Fibroblast of mammary gland (primary cell): ENCODE data around the gene MYL11.

Source experiments
- DNase-seq: peaks from one replicate; pipeline ENCODE4 v3.0.0-alpha.2; 2010; ENCODE audit warnings: low read depth
- H3K4me3 ChIP-seq: 2 replicates; pipeline ENCODE4 v1.5.1; 2011; ENCODE audit warnings: low read depth, mild to moderate bottlenecking, low read length, moderate library complexity; ENCODE audit not compliant: control insufficient read depth
- CTCF ChIP-seq: conservative IDR thresholded peaks from 2 replicates; pipeline ENCODE4 v1.5.1; 2011; ENCODE audit warnings: low read depth, low read length, inconsistent platforms; ENCODE audit not compliant: control insufficient read depth, insufficient read depth

Gene MYL11

GRCh38 chr16:30417529-30418349 is 43.1 kb downstream of the MYL11 start:
- no peak for TF ChIP-seq CTCF
- peak overlapping the region; percentile 31 for H3K4me3 ChIP-seq
- peak; percentile 86 for DNase-seq

- no peak for DNase-seq
- no peak for TF ChIP-seq CTCF
- peak overlapping the region; percentile 31 for H3K4me3 ChIP-seq
These were observed 44.0 kb downstream of the MYL11 start for GRCh38 chr16:30418350-30419181.

GRCh38 chr16:30421010-30421409 is 46.4 kb downstream of the MYL11 start:
- DNase-seq: no peak
- no peak overlapping the region for H3K4me3 ChIP-seq
- no peak for TF ChIP-seq CTCF
